MG63 (cell line): Measurements from ENCODE around the gene TMEM131L. TPM values are rescaled to one million over a fixed set of nuclear protein-coding genes. Genes with fewer than 3 reads are reported as not detected.
"Not testable (repeated sequence)": the region's sequence is repeated elsewhere in the genome, so short reads cannot be mapped to it uniquely, and the experiment has no call there.

Experiments used
- DNase-seq: peaks from one replicate; pipeline ENCODE4 v3.0.0-alpha.2; 2020
- H3K27me3 ChIP-seq: fragments of 250-450 bp; sonication (Bioruptor Pico); 2 replicates; pipeline ENCODE4 v1.5.1; 2020; ENCODE audit warnings: mild to moderate bottlenecking, moderate library complexity
- H3K36me3 ChIP-seq: fragments of 250-450 bp; sonication (Bioruptor Pico); 2 replicates; pipeline ENCODE4 v1.5.1; 2020; ENCODE audit warnings: mild to moderate bottlenecking, moderate library complexity
- H3K4me3 ChIP-seq: fragments of 250-450 bp; sonication (Bioruptor Pico); 2 replicates; pipeline ENCODE4 v1.5.1; 2020; ENCODE audit warnings: mild to moderate bottlenecking, moderate library complexity
- H3K9me3 ChIP-seq: fragments of 250-450 bp; sonication (Bioruptor Pico); 2 replicates; pipeline ENCODE4 v1.5.1; 2020; ENCODE audit warnings: mild to moderate bottlenecking, moderate library complexity
- total RNA-seq: library from RNA; depleted of rRNA; stranded (reverse); fragments of >200 nt; shearing (Covaris generic); gene quantifications from 2 replicates; pipeline ENCODE4 v1.2.3, GENCODE V29; 2014; ENCODE audit warnings: low replicate concordance; rRNA removed

Gene TMEM131L, protein sequence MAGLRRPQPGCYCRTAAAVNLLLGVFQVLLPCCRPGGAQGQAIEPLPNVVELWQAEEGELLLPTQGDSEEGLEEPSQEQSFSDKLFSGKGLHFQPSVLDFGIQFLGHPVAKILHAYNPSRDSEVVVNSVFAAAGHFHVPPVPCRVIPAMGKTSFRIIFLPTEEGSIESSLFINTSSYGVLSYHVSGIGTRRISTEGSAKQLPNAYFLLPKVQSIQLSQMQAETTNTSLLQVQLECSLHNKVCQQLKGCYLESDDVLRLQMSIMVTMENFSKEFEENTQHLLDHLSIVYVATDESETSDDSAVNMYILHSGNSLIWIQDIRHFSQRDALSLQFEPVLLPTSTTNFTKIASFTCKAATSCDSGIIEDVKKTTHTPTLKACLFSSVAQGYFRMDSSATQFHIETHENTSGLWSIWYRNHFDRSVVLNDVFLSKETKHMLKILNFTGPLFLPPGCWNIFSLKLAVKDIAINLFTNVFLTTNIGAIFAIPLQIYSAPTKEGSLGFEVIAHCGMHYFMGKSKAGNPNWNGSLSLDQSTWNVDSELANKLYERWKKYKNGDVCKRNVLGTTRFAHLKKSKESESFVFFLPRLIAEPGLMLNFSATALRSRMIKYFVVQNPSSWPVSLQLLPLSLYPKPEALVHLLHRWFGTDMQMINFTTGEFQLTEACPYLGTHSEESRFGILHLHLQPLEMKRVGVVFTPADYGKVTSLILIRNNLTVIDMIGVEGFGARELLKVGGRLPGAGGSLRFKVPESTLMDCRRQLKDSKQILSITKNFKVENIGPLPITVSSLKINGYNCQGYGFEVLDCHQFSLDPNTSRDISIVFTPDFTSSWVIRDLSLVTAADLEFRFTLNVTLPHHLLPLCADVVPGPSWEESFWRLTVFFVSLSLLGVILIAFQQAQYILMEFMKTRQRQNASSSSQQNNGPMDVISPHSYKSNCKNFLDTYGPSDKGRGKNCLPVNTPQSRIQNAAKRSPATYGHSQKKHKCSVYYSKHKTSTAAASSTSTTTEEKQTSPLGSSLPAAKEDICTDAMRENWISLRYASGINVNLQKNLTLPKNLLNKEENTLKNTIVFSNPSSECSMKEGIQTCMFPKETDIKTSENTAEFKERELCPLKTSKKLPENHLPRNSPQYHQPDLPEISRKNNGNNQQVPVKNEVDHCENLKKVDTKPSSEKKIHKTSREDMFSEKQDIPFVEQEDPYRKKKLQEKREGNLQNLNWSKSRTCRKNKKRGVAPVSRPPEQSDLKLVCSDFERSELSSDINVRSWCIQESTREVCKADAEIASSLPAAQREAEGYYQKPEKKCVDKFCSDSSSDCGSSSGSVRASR (N-terminal part only)
- total RNA-seq, result 5.5 and 13.9 TPM in 2 replicates

DNA sequence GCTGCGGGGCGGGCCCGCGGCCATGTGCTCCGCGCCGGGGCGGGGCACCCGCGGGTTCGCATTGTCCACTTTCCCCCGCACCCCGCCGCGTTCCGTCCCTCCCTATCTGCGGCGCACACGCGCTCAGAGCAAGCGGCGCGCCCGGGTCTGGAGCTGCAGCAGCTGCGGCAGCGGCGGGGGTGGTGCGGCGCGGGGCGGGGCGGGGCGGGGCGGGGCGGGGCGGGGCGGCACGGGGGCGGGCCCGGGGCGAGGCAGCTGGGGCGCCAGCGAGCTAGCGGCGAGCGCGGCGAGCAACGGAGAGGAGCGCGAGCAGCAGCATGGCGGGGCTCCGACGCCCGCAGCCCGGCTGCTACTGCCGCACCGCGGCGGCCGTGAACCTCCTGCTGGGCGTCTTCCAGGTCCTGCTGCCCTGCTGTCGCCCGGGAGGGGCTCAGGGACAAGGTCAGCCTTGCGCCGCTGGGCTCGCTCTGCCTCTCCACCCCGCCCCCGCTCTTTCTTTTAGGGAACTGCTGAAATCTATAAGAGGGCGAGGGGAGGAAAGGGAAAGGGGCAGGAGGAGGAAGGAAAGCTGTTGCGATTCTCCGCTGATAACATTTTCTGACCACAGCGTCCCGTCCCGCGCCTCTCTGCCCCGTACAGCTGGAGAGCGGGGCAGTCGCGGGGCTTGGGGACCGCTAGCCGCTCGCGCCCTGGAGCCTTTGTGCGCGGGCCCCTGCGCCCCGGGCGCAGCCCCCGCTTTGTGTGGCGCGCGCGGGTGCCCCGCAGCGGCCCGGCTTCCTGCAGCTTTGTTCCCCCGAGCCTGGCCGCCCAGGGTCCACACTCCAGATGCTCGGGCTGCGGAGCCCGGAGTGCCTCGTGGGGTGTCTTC is at the start of gene TMEM131L:
Gene TMEM131L (plus strand): TSS at position 280 of the 868 bp plus-strand sequence. CDS start 38 bp downstream, at position 318.
- Histone ChIP-seq H3K27me3 (no peaks in the 10 kb centered on the region), H3K4me3 (peak within 1 kb of the TSS; percentile 81), H3K36me3 (peaks cover 3% of the 10 kb centered on the region; the same call in 1 of the 2 replicates), H3K9me3 (no peaks in the 10 kb centered on the region)
- DNase-seq, result peak; percentile 75

DNA sequence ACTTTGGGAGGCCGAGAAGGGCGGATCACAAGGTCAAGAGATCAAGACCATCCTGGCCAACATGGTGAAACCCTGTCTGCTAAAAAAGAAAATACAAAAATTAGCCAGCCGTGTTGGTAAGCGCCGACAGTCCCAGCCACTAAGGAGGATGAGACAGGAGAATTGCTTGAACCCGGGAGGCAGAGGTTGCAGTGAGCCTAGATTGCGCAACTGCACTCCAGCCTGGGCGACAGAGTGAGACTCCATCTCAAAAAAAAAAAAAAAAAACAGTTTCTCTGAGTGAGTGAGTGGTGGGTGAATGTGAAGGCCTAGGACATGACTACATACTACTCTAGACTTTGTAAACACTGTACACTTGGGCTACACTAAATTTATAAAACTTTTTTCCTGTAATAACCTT is 49.7 kb upstream of the TMEM131L start:
- H3K27me3 ChIP-seq, H3K36me3 ChIP-seq, DNase-seq, H3K4me3 ChIP-seq, H3K9me3 ChIP-seq: not testable (repeated sequence)

DNA sequence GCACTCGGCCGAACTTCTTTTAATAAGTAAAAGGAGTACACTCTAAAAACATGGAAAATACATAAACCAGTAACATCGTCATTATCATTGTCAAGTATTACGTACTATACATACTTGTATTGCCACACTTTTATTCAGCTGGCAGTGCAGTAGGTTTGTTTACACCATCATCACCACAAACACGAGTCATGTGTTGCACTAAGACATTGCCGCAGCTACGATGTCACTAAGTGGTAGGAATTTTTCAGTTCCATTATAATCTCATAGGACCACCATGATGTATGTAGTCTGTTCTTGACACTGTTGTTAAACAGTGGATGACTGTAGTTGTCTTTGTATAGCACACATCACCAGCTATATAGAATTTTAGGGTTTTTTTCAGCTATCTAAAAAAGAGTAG is 48.0 kb upstream of the TMEM131L start:
- Histone ChIP-seq H3K9me3 (no peaks in the 10 kb centered on the region), H3K4me3 (no peak overlapping the region), H3K36me3 (no peaks in the 10 kb centered on the region), H3K27me3 (no peaks in the 10 kb centered on the region)
- no peak for DNase-seq

DNA sequence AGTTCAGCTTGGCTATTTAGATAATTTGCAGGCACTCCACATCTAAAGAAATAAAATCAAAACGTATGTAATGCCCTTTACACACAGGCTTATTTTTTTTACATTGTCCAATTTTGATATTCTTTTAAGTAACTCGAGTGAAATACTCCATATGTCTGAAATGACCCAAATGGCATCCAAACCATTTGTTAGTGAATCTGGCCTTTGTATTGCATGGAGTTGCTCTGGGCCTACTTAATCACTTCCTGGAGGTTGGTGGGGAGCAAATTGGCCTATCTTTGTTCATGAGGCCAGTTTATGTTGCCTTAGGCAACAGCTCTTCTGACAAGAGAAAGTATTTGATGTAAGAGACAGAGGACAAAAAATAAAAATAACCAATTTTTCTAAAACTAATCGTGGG is 47.6 kb upstream of the TMEM131L start:
- H3K4me3 ChIP-seq, result no peak overlapping the region
- no peaks in the 10 kb centered on the region for H3K36me3 ChIP-seq
- H3K9me3 ChIP-seq, result no peaks in the 10 kb centered on the region
- no peak for DNase-seq
- no peaks in the 10 kb centered on the region for H3K27me3 ChIP-seq

DNA sequence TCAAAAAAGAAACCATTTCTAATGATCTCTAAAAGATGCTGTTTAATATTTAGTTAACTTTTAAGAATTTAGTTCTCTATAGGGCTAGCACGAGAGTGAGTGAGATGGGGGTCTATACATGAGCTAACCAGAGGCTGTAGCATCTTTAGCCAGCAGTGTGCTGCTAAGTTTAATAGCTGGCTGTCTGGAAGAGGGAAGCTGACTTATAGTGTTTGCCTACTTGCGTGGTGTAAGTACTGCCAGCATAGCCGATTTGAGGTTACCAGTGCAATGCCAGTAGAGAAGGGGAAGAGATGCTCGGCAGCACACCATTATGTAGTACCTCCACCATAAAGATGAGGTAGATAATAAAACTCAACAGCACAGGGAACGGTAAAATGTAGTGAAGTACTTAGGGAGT is 47.1 kb upstream of the TMEM131L start:
- H3K4me3 ChIP-seq, result no peak overlapping the region
- H3K36me3 ChIP-seq, result no peaks in the 10 kb centered on the region
- DNase-seq, result no peak
- H3K27me3 ChIP-seq, result no peaks in the 10 kb centered on the region
- no peaks in the 10 kb centered on the region for H3K9me3 ChIP-seq

DNA sequence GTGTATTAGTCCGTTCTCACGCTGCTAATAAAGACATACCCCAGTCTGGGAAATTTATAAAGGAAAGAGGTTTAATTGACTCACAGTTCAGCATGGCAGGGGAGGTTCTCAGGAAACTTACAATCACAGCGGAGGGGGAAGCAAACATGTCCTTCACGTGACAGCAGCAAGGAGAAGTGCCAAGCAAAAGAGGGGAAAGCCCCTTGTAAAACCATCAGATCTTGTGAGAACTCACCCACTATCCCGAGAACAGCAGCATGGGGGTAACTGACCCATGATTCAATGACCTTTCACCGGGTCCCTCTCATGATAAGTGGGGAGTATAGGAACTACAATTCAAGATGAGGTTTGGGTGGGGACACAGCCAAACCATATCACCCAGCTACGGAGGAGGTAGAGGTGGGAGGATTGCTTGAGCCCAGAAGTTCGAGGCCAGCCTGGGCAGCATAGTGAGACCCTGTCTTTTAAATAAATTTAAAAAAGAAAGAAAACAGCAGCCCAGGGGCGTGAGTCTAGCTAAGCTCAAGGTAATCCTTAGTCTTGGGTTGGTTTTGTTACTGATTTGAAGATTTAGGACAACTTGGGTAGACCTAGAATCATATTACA is 46.4 kb upstream of the TMEM131L start:
- no peaks in the 10 kb centered on the region for H3K9me3 ChIP-seq
- no peak overlapping the region for H3K4me3 ChIP-seq
- DNase-seq, result no peak
- no peaks in the 10 kb centered on the region for H3K27me3 ChIP-seq
- H3K36me3 ChIP-seq, result no peaks in the 10 kb centered on the region

DNA sequence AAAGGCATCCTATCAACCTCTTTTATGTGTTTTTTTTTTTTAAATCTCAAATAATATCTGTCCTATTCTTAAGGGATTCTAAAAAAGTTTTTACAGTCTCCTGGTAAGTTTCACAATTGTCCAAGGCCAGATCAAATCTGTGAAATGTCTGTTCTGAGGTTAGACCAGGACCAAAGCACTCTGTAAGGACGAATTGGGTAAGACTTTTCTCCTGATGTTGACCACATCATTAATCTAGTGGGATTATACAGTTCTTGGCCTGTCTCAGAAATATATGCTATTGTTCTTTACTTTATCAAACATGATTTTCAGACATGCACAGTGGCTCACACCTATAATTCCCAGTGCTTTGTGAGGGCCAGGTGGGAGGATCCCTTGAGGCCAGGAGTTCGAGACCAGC is 45.8 kb upstream of the TMEM131L start:
- DNase-seq, result no peak
- H3K27me3 ChIP-seq, result no peaks in the 10 kb centered on the region
- H3K36me3 ChIP-seq, result no peaks in the 10 kb centered on the region
- no peaks in the 10 kb centered on the region for H3K9me3 ChIP-seq
- H3K4me3 ChIP-seq, result no peak overlapping the region

DNA sequence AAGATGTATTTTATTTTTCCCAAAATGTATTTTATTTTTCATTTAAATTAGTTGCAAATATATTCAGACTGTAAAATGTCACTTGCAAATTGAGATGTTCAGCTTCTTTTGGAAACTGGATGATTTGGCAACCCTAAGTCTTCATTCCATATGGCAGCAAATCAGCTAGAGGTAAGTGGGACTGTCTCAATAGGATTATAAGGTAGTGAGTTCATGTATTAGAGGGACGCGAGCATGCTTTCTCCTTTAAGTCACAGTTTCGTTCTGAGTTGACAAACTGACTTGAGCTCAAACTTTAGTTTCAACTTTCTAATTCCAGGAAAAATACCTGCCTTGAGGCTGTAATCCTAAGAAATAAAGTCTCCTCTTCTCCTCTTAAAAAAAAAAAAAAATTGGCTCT is 44.2 kb upstream of the TMEM131L start:
- no peaks in the 10 kb centered on the region for H3K9me3 ChIP-seq
- no peaks in the 10 kb centered on the region for H3K36me3 ChIP-seq
- no peak for DNase-seq
- no peaks in the 10 kb centered on the region for H3K27me3 ChIP-seq
- H3K4me3 ChIP-seq, result no peak overlapping the region

DNA sequence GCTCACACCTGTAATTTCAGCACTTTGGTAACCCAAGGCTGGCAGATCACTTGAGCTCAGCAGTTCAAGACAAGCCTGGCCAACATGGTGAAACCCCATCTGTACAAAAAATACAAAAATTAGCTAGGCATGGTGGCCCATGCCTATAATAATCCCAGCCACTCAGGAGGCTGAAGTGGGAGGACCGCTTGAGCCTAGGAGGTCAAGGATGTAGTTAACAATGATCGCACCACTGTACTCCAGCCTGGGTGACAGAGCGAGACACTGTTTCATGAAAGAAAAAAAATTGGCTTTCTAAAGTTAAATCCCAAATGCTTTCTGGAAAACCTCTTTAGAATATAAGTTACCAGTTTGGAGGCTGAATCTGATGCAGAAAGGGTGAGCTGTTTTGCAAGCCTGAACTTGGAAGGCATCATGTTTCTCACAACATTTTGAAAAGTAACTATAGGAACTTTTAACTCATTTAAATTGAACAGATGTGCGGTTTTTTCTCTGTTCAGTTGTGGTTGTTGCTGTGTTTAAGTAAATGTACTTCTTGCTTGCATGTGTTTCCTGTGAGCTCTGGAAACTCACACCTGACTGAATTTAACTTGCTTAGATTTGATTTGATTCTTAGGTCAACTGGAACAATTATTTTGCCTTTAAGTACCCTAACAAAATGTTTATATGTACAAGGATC is 39.8 kb upstream of the TMEM131L start:
- H3K9me3 ChIP-seq, result no peaks in the 10 kb centered on the region
- no peak overlapping the region for H3K4me3 ChIP-seq
- no peaks in the 10 kb centered on the region for H3K36me3 ChIP-seq
- H3K27me3 ChIP-seq, result no peaks in the 10 kb centered on the region
- no peak for DNase-seq

DNA sequence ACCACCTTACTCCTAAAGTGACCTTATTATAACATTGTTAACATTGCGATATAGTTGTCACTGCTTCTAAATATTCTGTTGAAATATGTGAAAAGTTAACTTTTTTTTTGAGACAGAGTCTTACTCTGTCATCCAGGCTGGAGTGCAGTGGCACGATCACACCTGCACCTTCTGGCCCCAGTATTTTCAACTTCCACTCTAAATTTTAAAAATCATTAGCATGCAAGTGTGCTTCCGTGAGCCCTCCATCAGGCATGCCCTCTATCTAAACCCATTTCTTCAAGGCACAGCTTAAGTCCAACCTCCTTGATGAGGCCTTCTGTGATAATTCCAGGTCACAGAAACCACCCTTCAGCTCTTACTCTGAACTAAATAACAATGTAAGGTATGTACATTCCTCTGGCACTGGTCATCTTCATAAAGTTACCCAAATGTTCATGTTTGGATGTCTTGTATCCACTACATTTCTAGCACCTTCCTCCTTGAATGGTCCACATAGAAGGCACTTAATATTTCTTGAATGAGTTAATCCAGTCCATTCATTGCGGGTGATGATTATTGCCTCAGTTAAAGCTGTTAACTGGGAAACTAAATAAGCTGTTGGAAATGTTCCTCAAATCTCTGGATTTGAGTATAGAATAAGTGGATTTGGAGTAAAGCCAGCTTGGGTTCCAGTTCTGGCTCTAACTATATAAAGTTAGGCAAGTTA is 38.6 kb upstream of the TMEM131L start:
- no peaks in the 10 kb centered on the region for H3K9me3 ChIP-seq
- H3K36me3 ChIP-seq, result no peaks in the 10 kb centered on the region
- DNase-seq, result no peak
- H3K4me3 ChIP-seq, result no peak overlapping the region
- H3K27me3 ChIP-seq, result no peaks in the 10 kb centered on the region

DNA sequence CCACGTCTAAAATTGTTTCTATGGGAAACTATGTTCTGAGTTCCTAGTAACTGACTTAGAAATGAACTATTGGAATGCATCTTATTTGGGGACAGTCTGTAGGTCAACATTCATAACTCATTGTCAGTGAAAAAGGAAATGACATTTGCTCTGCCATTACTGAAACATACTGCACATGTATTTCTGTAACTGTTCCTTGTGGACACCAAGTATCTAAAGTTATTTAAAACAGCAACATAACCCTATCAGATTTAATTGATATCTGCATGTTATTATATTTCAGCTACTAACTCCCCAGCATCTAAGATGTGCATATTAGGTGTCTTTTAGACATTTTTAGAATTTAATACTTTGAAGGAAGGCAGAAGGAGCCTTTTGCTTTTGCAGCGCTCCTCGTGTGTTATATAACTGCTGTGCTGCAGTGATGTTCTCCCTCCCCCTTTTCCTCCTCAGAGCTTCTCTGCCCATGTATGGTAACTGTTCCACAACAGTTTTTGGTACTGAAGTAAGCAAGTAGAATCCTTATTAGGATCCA is 37.2 kb upstream of the TMEM131L start:
- H3K27me3 ChIP-seq, result no peaks in the 10 kb centered on the region
- no peak for DNase-seq
- H3K9me3 ChIP-seq, result no peaks in the 10 kb centered on the region
- no peaks in the 10 kb centered on the region for H3K36me3 ChIP-seq
- no peak overlapping the region for H3K4me3 ChIP-seq

DNA sequence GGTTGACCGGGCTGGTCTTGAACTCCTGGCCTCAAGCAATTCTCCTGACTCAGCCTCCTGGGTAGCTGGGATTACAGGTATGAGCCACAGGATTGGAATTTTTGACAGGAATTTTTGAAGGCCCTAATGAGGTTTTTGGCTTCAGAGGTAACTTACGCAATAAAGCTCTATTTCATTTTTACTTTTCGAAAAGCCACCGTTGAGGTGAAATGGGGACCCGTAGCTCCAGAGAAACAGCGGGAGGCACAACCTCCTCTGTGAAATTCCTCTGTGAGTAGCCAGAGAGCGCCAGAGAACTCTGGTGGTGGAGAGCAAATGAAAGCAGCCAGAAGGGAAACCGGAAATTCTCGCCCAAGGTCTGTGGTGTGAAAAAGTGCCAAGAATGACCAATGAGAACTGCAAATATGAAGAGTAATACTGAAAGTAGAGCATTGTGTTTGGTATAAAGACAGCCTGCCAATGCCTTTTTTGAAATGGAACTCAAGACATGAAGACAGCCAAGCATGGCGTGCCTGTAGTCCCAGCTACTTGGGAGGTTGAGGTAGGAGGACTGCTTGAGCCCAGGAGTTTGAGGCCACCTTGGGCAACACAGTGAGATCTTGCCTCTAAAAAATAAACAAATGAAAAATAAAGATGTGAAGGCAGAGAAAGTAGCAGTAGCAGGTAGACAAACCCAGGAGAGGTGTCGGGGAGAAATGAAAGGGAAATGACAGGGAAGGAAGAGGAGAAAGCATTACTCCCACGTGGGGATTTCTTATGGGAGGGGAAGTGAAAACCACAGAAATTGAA is 33.0 kb upstream of the TMEM131L start:
- Histone ChIP-seq H3K27me3 (no peaks in the 10 kb centered on the region), H3K4me3 (no peak overlapping the region), H3K9me3 (no peaks in the 10 kb centered on the region), H3K36me3 (no peaks in the 10 kb centered on the region)
- DNase-seq, result peak; percentile 77

DNA sequence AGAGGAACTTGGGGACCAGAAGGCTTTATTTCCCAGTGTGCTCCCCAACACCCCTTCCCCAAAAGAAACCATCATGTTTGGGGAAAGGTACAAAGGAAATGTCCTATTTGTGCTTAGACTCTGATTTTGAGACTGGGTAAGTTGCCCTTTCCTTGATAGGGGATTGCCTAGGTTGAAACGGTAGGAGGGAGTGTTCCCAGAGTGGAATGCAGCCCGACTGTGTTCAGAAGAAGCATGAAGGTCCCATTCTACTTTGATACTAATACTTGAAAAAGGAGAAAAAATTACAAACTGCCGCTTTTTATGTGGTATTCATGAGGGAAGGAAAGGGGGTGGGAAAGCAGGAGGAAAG is 32.4 kb upstream of the TMEM131L start:
- Histone ChIP-seq H3K36me3 (no peaks in the 10 kb centered on the region), H3K4me3 (no peak overlapping the region), H3K27me3 (no peaks in the 10 kb centered on the region), H3K9me3 (no peaks in the 10 kb centered on the region)
- DNase-seq, result no peak

DNA sequence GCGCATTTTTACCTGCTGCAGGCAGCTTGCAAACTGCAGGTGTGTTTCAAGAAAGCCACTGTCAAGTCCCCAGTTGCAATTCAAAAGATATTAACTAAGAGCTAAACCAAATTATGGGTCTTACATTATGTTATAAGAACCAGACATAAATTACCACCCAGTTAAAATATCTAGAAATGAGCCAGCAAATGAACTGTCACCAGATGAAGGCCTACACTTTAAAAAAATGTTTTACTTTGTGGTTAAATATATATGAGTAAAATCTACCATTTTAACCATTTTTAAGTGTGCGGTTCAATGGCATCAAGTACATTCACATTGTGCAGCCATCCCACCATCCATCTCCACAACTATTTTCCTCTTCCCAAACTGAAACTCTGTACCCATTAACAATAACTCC is 32.0 kb upstream of the TMEM131L start:
- no peaks in the 10 kb centered on the region for H3K27me3 ChIP-seq
- H3K36me3 ChIP-seq, result no peaks in the 10 kb centered on the region
- DNase-seq, result no peak
- no peaks in the 10 kb centered on the region for H3K9me3 ChIP-seq
- no peak overlapping the region for H3K4me3 ChIP-seq
